ENCODE measurements around the gene PTPRU.

DNA sequence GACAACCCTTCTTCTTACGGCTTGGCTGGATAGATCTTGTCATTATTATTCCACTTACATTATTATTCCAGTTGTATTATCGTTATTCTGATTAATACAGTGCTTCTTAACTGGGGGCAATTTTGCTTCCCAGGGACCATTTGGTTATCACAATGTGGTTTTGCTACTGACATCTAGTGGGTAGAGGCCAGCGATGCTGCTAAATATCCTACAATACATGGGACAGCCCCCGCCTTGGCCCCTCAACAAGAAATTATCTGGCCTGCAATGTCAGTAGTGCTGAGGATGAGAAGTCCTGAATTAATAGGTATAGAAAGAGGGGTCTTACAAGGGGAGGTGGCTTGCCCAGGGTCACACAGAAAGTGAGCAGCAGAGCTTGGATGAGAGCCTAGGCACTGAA is 105.6 kb downstream of the PTPRU start:
- TF ChIP-seq, protein P1, sequence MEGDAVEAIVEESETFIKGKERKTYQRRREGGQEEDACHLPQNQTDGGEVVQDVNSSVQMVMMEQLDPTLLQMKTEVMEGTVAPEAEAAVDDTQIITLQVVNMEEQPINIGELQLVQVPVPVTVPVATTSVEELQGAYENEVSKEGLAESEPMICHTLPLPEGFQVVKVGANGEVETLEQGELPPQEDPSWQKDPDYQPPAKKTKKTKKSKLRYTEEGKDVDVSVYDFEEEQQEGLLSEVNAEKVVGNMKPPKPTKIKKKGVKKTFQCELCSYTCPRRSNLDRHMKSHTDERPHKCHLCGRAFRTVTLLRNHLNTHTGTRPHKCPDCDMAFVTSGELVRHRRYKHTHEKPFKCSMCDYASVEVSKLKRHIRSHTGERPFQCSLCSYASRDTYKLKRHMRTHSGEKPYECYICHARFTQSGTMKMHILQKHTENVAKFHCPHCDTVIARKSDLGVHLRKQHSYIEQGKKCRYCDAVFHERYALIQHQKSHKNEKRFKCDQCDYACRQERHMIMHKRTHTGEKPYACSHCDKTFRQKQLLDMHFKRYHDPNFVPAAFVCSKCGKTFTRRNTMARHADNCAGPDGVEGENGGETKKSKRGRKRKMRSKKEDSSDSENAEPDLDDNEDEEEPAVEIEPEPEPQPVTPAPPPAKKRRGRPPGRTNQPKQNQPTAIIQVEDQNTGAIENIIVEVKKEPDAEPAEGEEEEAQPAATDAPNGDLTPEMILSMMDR (IDR thresholded peaks at IDR 0.05) = no peak
- no peak for TF ChIP-seq POLR2A (IDR thresholded peaks at IDR 0.05)

All from esophagus squamous epithelium (tissue), 4 donors.